H9 (cell line): ENCODE data around the gene WDR64. TPM values are rescaled to one million over a fixed set of nuclear protein-coding genes. Genes with fewer than 3 reads are reported as not detected.

ENCODE experiments used
- DNase-seq: peaks from one replicate; pipeline ENCODE4 v3.0.0-alpha.2; 2017
- H2AFZ ChIP-seq: one replicate; pipeline ENCODE4 v1.6.1; 2013; ENCODE audit warnings: mild to moderate bottlenecking, low read length, control low read depth, moderate library complexity
- H2AK5ac ChIP-seq: 2 replicates; pipeline ENCODE4 v1.6.1; 2013; ENCODE audit warnings: low read length, control low read depth, mixed read lengths; ENCODE audit not compliant: insufficient read length
- H2BK120ac ChIP-seq: one replicate; pipeline ENCODE4 v1.6.1; 2013; ENCODE audit warnings: low read depth, mild to moderate bottlenecking, low read length, control low read depth, inconsistent platforms; ENCODE audit not compliant: poor library complexity, severe bottlenecking
- H2BK12ac ChIP-seq: 2 replicates; pipeline ENCODE4 v1.6.1; 2013; ENCODE audit warnings: low read length, control low read depth, mixed read lengths, low read depth; ENCODE audit not compliant: insufficient read length
- H2BK15ac ChIP-seq: 2 replicates; pipeline ENCODE4 v1.6.1; 2013; ENCODE audit warnings: low read depth, low read length, control low read depth
- H2BK20ac ChIP-seq: one replicate; pipeline ENCODE4 v1.6.1; 2013; ENCODE audit warnings: low read depth, mild to moderate bottlenecking, low read length, control low read depth, inconsistent platforms; ENCODE audit not compliant: poor library complexity, severe bottlenecking
- H2BK5ac ChIP-seq: 2 replicates; pipeline ENCODE4 v1.6.1; 2013; ENCODE audit warnings: low read length, control low read depth, mixed read lengths; ENCODE audit not compliant: insufficient read length
- H3K14ac ChIP-seq: 2 replicates; pipeline ENCODE4 v1.6.1; 2013; ENCODE audit warnings: low read length, control low read depth; ENCODE audit not compliant: insufficient read depth
- H3K18ac ChIP-seq: 2 replicates; pipeline ENCODE4 v1.6.1; 2013; ENCODE audit warnings: low read depth, mild to moderate bottlenecking, mixed read lengths, low read length, control low read depth; ENCODE audit not compliant: insufficient read length
- H3K23ac ChIP-seq: 2 replicates; pipeline ENCODE4 v1.6.1; 2013; ENCODE audit warnings: low read length, control low read depth, mixed read lengths, low read depth; ENCODE audit not compliant: insufficient read length
- H3K23me2 ChIP-seq: 2 replicates; pipeline ENCODE4 v1.6.1; 2013; ENCODE audit warnings: low read depth, mild to moderate bottlenecking, mixed read lengths, low read length, control low read depth; ENCODE audit not compliant: insufficient read length, poor library complexity, severe bottlenecking
- H3K27ac ChIP-seq: 2 replicates; pipeline ENCODE4 v1.5.1; 2013; ENCODE audit warnings: low read length, control low read depth, mixed read lengths, low read depth; ENCODE audit not compliant: insufficient read length
- H3K27me3 ChIP-seq: 2 replicates; pipeline ENCODE4 v1.6.1; 2013; ENCODE audit warnings: low read length, control low read depth, inconsistent platforms; ENCODE audit not compliant: insufficient read depth
- H3K4ac ChIP-seq: 2 replicates; pipeline ENCODE4 v1.6.1; 2013; ENCODE audit warnings: low read depth, mild to moderate bottlenecking, control low read depth, inconsistent platforms, low read length, moderate library complexity
- H3K4me1 ChIP-seq: 2 replicates; pipeline ENCODE4 v1.6.1; 2013; ENCODE audit warnings: low read length, control low read depth, inconsistent platforms; ENCODE audit not compliant: insufficient read depth
- H3K4me2 ChIP-seq: 2 replicates; pipeline ENCODE4 v1.6.1; 2013; ENCODE audit warnings: low read length, control low read depth, mixed read lengths; ENCODE audit not compliant: insufficient read length, insufficient read depth
- H3K56ac ChIP-seq: 2 replicates; pipeline ENCODE4 v1.6.1; 2013; ENCODE audit warnings: low read depth, mild to moderate bottlenecking, mixed read lengths, low read length, control low read depth; ENCODE audit not compliant: insufficient read length
- H3K79me1 ChIP-seq: 2 replicates; pipeline ENCODE4 v1.6.1; 2013; ENCODE audit warnings: low read depth, mild to moderate bottlenecking, moderate library complexity, low read length, control low read depth, inconsistent platforms; ENCODE audit not compliant: insufficient read depth, poor library complexity, severe bottlenecking
- H3K79me2 ChIP-seq: 2 replicates; pipeline ENCODE4 v1.6.1; 2013; ENCODE audit warnings: low read length, control low read depth, inconsistent platforms; ENCODE audit not compliant: insufficient read depth
- H3K9ac ChIP-seq: 2 replicates; pipeline ENCODE4 v1.6.1; 2013; ENCODE audit warnings: low read length, control low read depth, mixed read lengths; ENCODE audit not compliant: insufficient read length; ENCODE audit errors: extremely low read depth
- H3K9me3 ChIP-seq: one replicate; pipeline ENCODE4 v1.6.1; 2013; ENCODE audit warnings: low read depth, low read length, inconsistent platforms; ENCODE audit not compliant: control insufficient read depth
- H3T11ph ChIP-seq: one replicate; pipeline ENCODE4 v1.6.1; 2013; ENCODE audit warnings: mild to moderate bottlenecking, low read length, control low read depth, inconsistent platforms
- H4K20me1 ChIP-seq: one replicate; pipeline ENCODE4 v1.6.1; 2013; ENCODE audit not compliant: control insufficient read depth, insufficient read length, insufficient read depth
- H4K5ac ChIP-seq: 2 replicates; pipeline ENCODE4 v1.6.1; 2013; ENCODE audit warnings: low read depth, mild to moderate bottlenecking, mixed read lengths, low read length, control low read depth; ENCODE audit not compliant: insufficient read length
- H4K8ac ChIP-seq: replicated peaks from 2 replicates; pipeline ENCODE4 v1.6.1; 2013; ENCODE audit warnings: low read length, control low read depth, mixed read lengths, low read depth; ENCODE audit not compliant: insufficient read length
- H4K91ac ChIP-seq: 2 replicates; pipeline ENCODE4 v1.6.1; 2013; ENCODE audit warnings: low read depth, mild to moderate bottlenecking, moderate library complexity, mixed read lengths, low read length, control low read depth; ENCODE audit not compliant: insufficient read length
- H3K27ac Mint-ChIP-seq, 3 experiments: 2 replicates in 2 of 3; 3 replicates in 1 of 3; pipeline ENCODE4 v1.8.0; 2020 to 2021; ENCODE audit warnings: mixed read lengths in 3 of 3, mild to moderate bottlenecking in 1 of 3, moderate library complexity in 1 of 3
- H3K27me3 Mint-ChIP-seq: 2 replicates; pipeline ENCODE4 v1.8.0; 2021; ENCODE audit warnings: low read depth, mild to moderate bottlenecking, moderate library complexity, mixed read lengths
- H3K36me3 Mint-ChIP-seq, 3 experiments: 2 replicates in 2 of 3; 3 replicates in 1 of 3; pipeline ENCODE4 v1.8.0; 2020 to 2021; ENCODE audit warnings: low read depth in 3 of 3, mixed read lengths in 3 of 3; ENCODE audit not compliant: insufficient read depth in 1 of 3
- H3K4me1 Mint-ChIP-seq, 2 experiments: 2 replicates each; pipeline ENCODE4 v1.8.0; 2020; ENCODE audit warnings: mixed read lengths in 2 of 2
- H3K4me3 Mint-ChIP-seq, 2 experiments: 2 replicates in 1 of 2; 3 replicates in 1 of 2; pipeline ENCODE4 v1.8.0; 2020 to 2021; ENCODE audit warnings: mild to moderate bottlenecking in 2 of 2, mixed read lengths in 2 of 2, moderate library complexity in 1 of 2
- H3K9me3 Mint-ChIP-seq, 2 experiments: 2 replicates in 1 of 2; 3 replicates in 1 of 2; pipeline ENCODE4 v1.8.0; 2020; ENCODE audit warnings: mild to moderate bottlenecking in 2 of 2, mixed read lengths in 2 of 2, moderate library complexity in 1 of 2
- CTCF ChIP-seq: fragments of 200-600 bp; sonication (generic); conservative IDR thresholded peaks from 3 replicates; pipeline ENCODE4 v1.8.0; 2021; ENCODE audit warnings: antibody characterized with exemption, mild to moderate bottlenecking
- total RNA-seq: library from RNA; stranded (reverse); gene quantifications from 2 replicates; pipeline ENCODE4 v1.2.1, GENCODE V29; 2021

WDR64 gene
- total RNA-seq, 1 experiment from 2014 or later: not detected

DNA sequence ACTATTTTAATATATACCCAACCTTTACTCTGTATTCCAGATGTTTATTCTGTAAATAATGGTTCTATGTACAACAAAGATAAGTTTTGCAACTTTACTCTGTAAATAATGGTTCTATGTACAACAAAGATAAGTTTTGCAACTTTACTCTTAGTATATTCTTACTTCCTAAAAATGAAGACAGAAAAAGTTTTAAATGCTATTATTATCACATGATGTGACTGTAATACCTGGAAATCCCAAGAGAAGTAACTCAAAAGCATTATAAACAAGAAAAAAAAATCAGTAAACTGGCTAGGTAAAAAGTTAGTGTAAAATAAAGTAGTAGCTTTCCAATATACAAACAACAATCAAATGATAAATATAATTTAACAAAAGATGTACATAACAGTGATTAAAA is 177.4 kb downstream of the WDR64 start:
- H2BK120ac ChIP-seq: no peak overlapping the region
- H3K4me3 Mint-ChIP-seq: no peak overlapping the region
- H2AK5ac ChIP-seq: no peak overlapping the region
- H2AFZ ChIP-seq: no peak overlapping the region
- no peaks in the 10 kb centered on the region for H4K20me1 ChIP-seq
- H3K4me1 Mint-ChIP-seq: peaks cover 0 to 3% of the 10 kb centered on the region in 2 experiments; a peak in 1 of 4 replicates
- DNase-seq: no peak
- no peak overlapping the region for H3K56ac ChIP-seq
- H2BK20ac ChIP-seq: no peak overlapping the region
- H3K14ac ChIP-seq: no peak overlapping the region
- H3K79me1 ChIP-seq: no peaks in the 10 kb centered on the region
- H4K91ac ChIP-seq: no peak overlapping the region
- no peak overlapping the region for H4K8ac ChIP-seq
- no peak for TF ChIP-seq CTCF
- no peak overlapping the region for H3K4ac ChIP-seq
- H2BK15ac ChIP-seq: no peak overlapping the region
- no peak overlapping the region for H3K27ac ChIP-seq
- H3K27ac Mint-ChIP-seq: no peak overlapping the region
- H3K23ac ChIP-seq: no peak overlapping the region
- H3K9me3 ChIP-seq: no peaks in the 10 kb centered on the region
- no peak overlapping the region for H3K18ac ChIP-seq
- H2BK5ac ChIP-seq: no peak overlapping the region
- no peak overlapping the region for H3T11ph ChIP-seq
- H3K4me1 ChIP-seq: no peaks in the 10 kb centered on the region
- H2BK12ac ChIP-seq: no peak overlapping the region
- peaks cover 2% of the 10 kb centered on the region; the same call in 1 of the 2 replicates for H3K27me3 Mint-ChIP-seq
- no peaks in the 10 kb centered on the region for H3K36me3 Mint-ChIP-seq
- H3K27me3 ChIP-seq: no peaks in the 10 kb centered on the region
- H3K9ac ChIP-seq: no peak overlapping the region
- no peak overlapping the region for H3K4me2 ChIP-seq
- no peak overlapping the region for H4K5ac ChIP-seq
- H3K9me3 Mint-ChIP-seq: no peaks in the 10 kb centered on the region
- no peaks in the 10 kb centered on the region for H3K23me2 ChIP-seq
- H3K79me2 ChIP-seq: no peaks in the 10 kb centered on the region
